ENCODE measurements around the gene TREML1.

DNA sequence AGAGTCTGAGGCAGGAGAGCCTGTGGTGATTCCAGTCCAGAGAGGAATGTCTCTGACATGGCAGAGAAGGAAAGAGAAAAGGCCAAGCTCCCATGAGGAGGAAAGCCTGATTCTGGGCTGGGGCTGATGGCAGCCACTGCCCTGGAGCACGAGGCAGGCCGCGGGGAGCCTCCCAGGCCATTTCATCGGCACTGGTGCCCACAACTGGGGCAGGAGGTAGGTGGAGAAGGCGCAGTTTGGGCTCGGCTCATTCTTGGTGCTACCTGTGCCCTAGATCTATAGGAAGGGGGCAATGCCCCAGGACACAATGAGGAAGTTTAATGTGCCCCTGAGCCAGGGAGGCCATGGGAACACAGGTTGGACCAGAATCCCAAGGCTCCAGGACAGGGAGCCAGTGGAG, 2.6 kb upstream of the TREML1 start:
- TF ChIP-seq POLR2A (IDR thresholded peaks at IDR 0.05; ENCODE audit: low read length) (no peak), GATA1 (IDR thresholded peaks at IDR 0.05; ENCODE audit: low read depth, low read length) (no peak)

Measured in erythroblast (primary cell).